Right forelimb (tissue), 1 donor: Measurements from ENCODE around the gene TMEM131L.
"Not testable (repeated sequence)": the region's sequence is repeated elsewhere in the genome, so short reads cannot be mapped to it uniquely, and the experiment has no call there.

ENCODE experiments used
- DNase-seq: peaks from one replicate; pipeline ENCODE4 v3.0.0-alpha.2; 2018

Gene TMEM131L

GRCh38 chr4:153448003-153448731 is 18.0 kb upstream of the TMEM131L start:
- no peak for DNase-seq

- DNase-seq = no peak
These were observed 16.8 kb upstream of the TMEM131L start for GRCh38 chr4:153449338-153449737.

- no peak for DNase-seq
These were observed 15.6 kb upstream of the TMEM131L start for GRCh38 chr4:153450544-153450917.

- DNase-seq = not testable (repeated sequence)
These were observed 15.0 kb upstream of the TMEM131L start for GRCh38 chr4:153451145-153451544.

- no peak for DNase-seq
These were observed 14.1 kb upstream of the TMEM131L start for GRCh38 chr4:153451911-153452657.

GRCh38 chr4:153452658-153453378 is 13.3 kb upstream of the TMEM131L start:
- DNase-seq = no peak

- no peak for DNase-seq
These were observed 12.8 kb upstream of the TMEM131L start for GRCh38 chr4:153453402-153453801.

- DNase-seq = no peak
These were observed 7.2 kb upstream of the TMEM131L start for GRCh38 chr4:153458969-153459368.

GRCh38 chr4:153461549-153461948 is 4.6 kb upstream of the TMEM131L start:
- not testable (repeated sequence) for DNase-seq

GRCh38 chr4:153464068-153464467 is 2.1 kb upstream of the TMEM131L start:
- no peak for DNase-seq

GRCh38 chr4:153465140-153465539 is 1.0 kb upstream of the TMEM131L start:
- DNase-seq = no peak

GRCh38 chr4:153465615-153466080 is 512 bp upstream of the TMEM131L start:
- peak; percentile 79 for DNase-seq

- DNase-seq = no peak
These were observed 1.1 kb downstream of the TMEM131L start for GRCh38 chr4:153466949-153467896.

- DNase-seq = no peak
These were observed 1.7 kb downstream of the TMEM131L start for GRCh38 chr4:153467897-153468262.

GRCh38 chr4:153468587-153468986 is 2.4 kb downstream of the TMEM131L start:
- no peak for DNase-seq

GRCh38 chr4:153469031-153469430 is 2.9 kb downstream of the TMEM131L start:
- no peak for DNase-seq

- not testable (repeated sequence) for DNase-seq
These were observed 5.0 kb downstream of the TMEM131L start for GRCh38 chr4:153471071-153471697.

GRCh38 chr4:153471698-153472093 is 5.5 kb downstream of the TMEM131L start:
- DNase-seq = no peak

- no peak for DNase-seq
These were observed 6.2 kb downstream of the TMEM131L start for GRCh38 chr4:153472122-153473037.

- no peak for DNase-seq
These were observed 8.1 kb downstream of the TMEM131L start for GRCh38 chr4:153474251-153474650.
